IMR-90 (cell line): ENCODE results near the gene PTPRH. TPM values are rescaled to one million over a fixed set of nuclear protein-coding genes. Genes with fewer than 3 reads are reported as not detected.

Experiments
- ATAC-seq: fragments of 200-7000 bp; cut with Tn5 transposase; 2 replicates; pipeline ENCODE4 v1.9.1; 2020; ENCODE audit warnings: low read depth, mild to moderate bottlenecking, moderate library complexity
- BruUV-seq: library from RNA; stranded (reverse); fragments of 400-500 nt; replicated peaks from 2 replicates; lab custom pipeline; 2021; lab: Mats Ljungman, UMichigan
- CTCF ChIA-PET: fragments of 300-600 bp; formaldehyde crosslinking; extraction: SDS; loops from one replicate; lab custom pipeline; 2021; ENCODE audit warnings: antibody characterized with exemption; lab: Yijun Ruan, JAX
- POLR2A ChIA-PET: fragments of 300-600 bp; sonication (Branson Sonifier 250); formaldehyde crosslinking; loops from one replicate; lab custom pipeline; 2022; ENCODE audit warnings: antibody characterized with exemption; ENCODE audit not compliant: unreplicated experiment; lab: Charles Lee
- DNase-seq: peaks from one replicate; pipeline ENCODE4 v3.0.0; 2013
- H2AFZ ChIP-seq: replicated peaks from 2 replicates; pipeline ENCODE3; 2013; ENCODE audit warnings: low read length, mild to moderate bottlenecking; ENCODE audit not compliant: poor library complexity
- H2AK5ac ChIP-seq: 2 replicates; pipeline ENCODE4 v1.6.1; 2013; ENCODE audit warnings: low read depth, low read length, inconsistent platforms
- H2AK9ac ChIP-seq: replicated peaks from 2 replicates; pipeline ENCODE3; 2013; ENCODE audit warnings: mild to moderate bottlenecking, low read depth, low read length, moderate library complexity; ENCODE audit not compliant: poor library complexity
- H2BK120ac ChIP-seq: 2 replicates; pipeline ENCODE4 v1.6.1; 2013; ENCODE audit warnings: low read depth, low read length, inconsistent platforms
- H2BK15ac ChIP-seq: 3 replicates; pipeline ENCODE4 v1.6.1; 2013; ENCODE audit warnings: low read depth, low read length, inconsistent platforms
- H2BK20ac ChIP-seq: 2 replicates; pipeline ENCODE4 v1.6.1; 2013; ENCODE audit warnings: low read depth, mild to moderate bottlenecking, inconsistent platforms, low read length, moderate library complexity
- H2BK5ac ChIP-seq: 2 replicates; pipeline ENCODE4 v1.6.1; 2013; ENCODE audit warnings: mild to moderate bottlenecking, low read depth, low read length, inconsistent platforms; ENCODE audit not compliant: poor library complexity, severe bottlenecking
- H3K14ac ChIP-seq: replicated peaks from 2 replicates; pipeline ENCODE4 v1.6.1; 2013; ENCODE audit warnings: low read depth, low read length, inconsistent platforms
- H3K18ac ChIP-seq: 2 replicates; pipeline ENCODE4 v1.6.1; 2013; ENCODE audit warnings: low read depth, low read length, control low read depth
- H3K23ac ChIP-seq: 2 replicates; pipeline ENCODE4 v1.6.1; 2013; ENCODE audit warnings: low read depth, low read length, inconsistent platforms
- H3K27ac ChIP-seq: 2 replicates; pipeline ENCODE4 v1.5.1; 2013; ENCODE audit warnings: mild to moderate bottlenecking, control low read depth, low read length; ENCODE audit not compliant: insufficient read depth
- H3K27me3 ChIP-seq: 2 replicates; pipeline ENCODE4 v1.6.1; 2013; ENCODE audit warnings: low read length; ENCODE audit not compliant: control insufficient read depth, insufficient read depth
- H3K36me3 ChIP-seq: 2 replicates; pipeline ENCODE4 v1.6.1; 2013; ENCODE audit warnings: low read length, mixed read lengths; ENCODE audit not compliant: control insufficient read depth, insufficient read depth
- H3K4ac ChIP-seq: 2 replicates; pipeline ENCODE4 v1.6.1; 2013; ENCODE audit warnings: low read depth, low read length, inconsistent platforms
- H3K4me1 ChIP-seq: 2 replicates; pipeline ENCODE4 v1.6.1; 2013; ENCODE audit warnings: low read length, mixed read lengths; ENCODE audit not compliant: control insufficient read depth, insufficient read depth
- H3K4me2 ChIP-seq: 2 replicates; pipeline ENCODE4 v1.6.1; 2013; ENCODE audit warnings: low read depth, mild to moderate bottlenecking, control low read depth, low read length, moderate library complexity
- H3K4me3 ChIP-seq: 2 replicates; pipeline ENCODE4 v1.5.1; 2013; ENCODE audit warnings: low read depth, mild to moderate bottlenecking, control low read depth, low read length, moderate library complexity; ENCODE audit not compliant: insufficient read depth
- H3K56ac ChIP-seq: 2 replicates; pipeline ENCODE4 v1.6.1; 2013; ENCODE audit warnings: low read length, inconsistent platforms; ENCODE audit not compliant: insufficient read depth; ENCODE audit errors: extremely low read depth
- H3K79me1 ChIP-seq, 2 experiments: 2 replicates each; pipeline ENCODE4 v1.6.1; 2013; ENCODE audit warnings: low read length in 2 of 2, inconsistent platforms in 1 of 2, low read depth in 1 of 2
- H3K9ac ChIP-seq: 2 replicates; pipeline ENCODE4 v1.6.1; 2013; ENCODE audit warnings: low read depth, low read length, control low read depth
- H3K9me1 ChIP-seq: 2 replicates; pipeline ENCODE4 v1.6.1; 2013; ENCODE audit warnings: low read length, inconsistent platforms; ENCODE audit not compliant: insufficient read depth
- H3K9me3 ChIP-seq: 2 replicates; pipeline ENCODE4 v1.6.1; 2013; ENCODE audit warnings: low read length; ENCODE audit not compliant: control insufficient read depth, insufficient read depth
- H4K20me1 ChIP-seq: 2 replicates; pipeline ENCODE4 v1.6.1; 2013; ENCODE audit warnings: low read length, inconsistent platforms; ENCODE audit not compliant: insufficient read depth
- H4K5ac ChIP-seq: 2 replicates; pipeline ENCODE4 v1.6.1; 2013; ENCODE audit warnings: mild to moderate bottlenecking, low read depth, low read length, control low read depth
- H4K8ac ChIP-seq, 2 experiments: 2 replicates each; pipeline ENCODE4 v1.6.1; 2013; ENCODE audit warnings: low read depth in 2 of 2, low read length in 2 of 2, control low read depth in 1 of 2, inconsistent platforms in 1 of 2
- H4K91ac ChIP-seq: 2 replicates; pipeline ENCODE4 v1.6.1; 2013; ENCODE audit warnings: low read depth, low read length, inconsistent platforms; ENCODE audit not compliant: insufficient read depth
- BHLHE40 ChIP-seq: fragments of 150-350 bp; IDR thresholded peaks from 2 replicates; pipeline ENCODE4 v1.6.1; 2016; ENCODE audit warnings: mild to moderate bottlenecking, low read depth, low read length
- CEBPB ChIP-seq: IDR thresholded peaks from 2 replicates; pipeline ENCODE4 v1.6.1; 2012; ENCODE audit warnings: low read depth, low read length, improper control_type of control experiment
- FOS ChIP-seq: fragments of 150-350 bp; IDR thresholded peaks from 2 replicates; pipeline ENCODE4 v1.6.1; 2016; ENCODE audit warnings: low read depth, low read length
- MAFK ChIP-seq: IDR thresholded peaks from 2 replicates; pipeline ENCODE4 v1.6.1; 2012; ENCODE audit warnings: low read depth, low read length, improper control_type of control experiment
- MAZ ChIP-seq: IDR thresholded peaks from 2 replicates; pipeline ENCODE4 v1.6.1; 2012; ENCODE audit warnings: low read depth, mild to moderate bottlenecking, low read length, improper control_type of control experiment, moderate library complexity, borderline replicate concordance
- MXI1 ChIP-seq: IDR thresholded peaks from 2 replicates; pipeline ENCODE4 v1.6.1; 2012; ENCODE audit warnings: low read depth, mild to moderate bottlenecking, low read length, moderate library complexity, borderline replicate concordance
- NFE2L2 ChIP-seq: fragments of 150-350 bp; IDR thresholded peaks from 2 replicates; pipeline ENCODE4 v1.6.1; 2016; ENCODE audit warnings: low read depth, mild to moderate bottlenecking, low read length
- POLR2A ChIP-seq: IDR thresholded peaks from 2 replicates; pipeline ENCODE4 v1.6.1; 2012; ENCODE audit warnings: mild to moderate bottlenecking, low read depth, low read length
- RAD21 ChIP-seq: IDR thresholded peaks from 2 replicates; pipeline ENCODE4 v1.6.1; 2012; ENCODE audit warnings: low read length, improper control_type of control experiment
- RCOR1 ChIP-seq: IDR thresholded peaks from 2 replicates; pipeline ENCODE4 v1.6.1; 2012; ENCODE audit warnings: mild to moderate bottlenecking, low read length, improper control_type of control experiment; ENCODE audit not compliant: insufficient replicate concordance
- RFX5 ChIP-seq: IDR thresholded peaks from 2 replicates; pipeline ENCODE4 v1.8.0; 2012; ENCODE audit warnings: low read depth, mild to moderate bottlenecking, low read length, moderate library complexity
- SMC3 ChIP-seq: fragments of 150-350 bp; IDR thresholded peaks from 2 replicates; pipeline ENCODE4 v1.6.1; 2016; ENCODE audit warnings: low read depth, mild to moderate bottlenecking, antibody characterized with exemption, low read length, moderate library complexity
- WGBS, 2 experiments: methylation state at CpG; one replicate each; pipeline versions ENCODE4 v1.1.5 to v1.1.7; 2013; ENCODE audit warnings: missing lambda C conversion rate in 2 of 2; ENCODE audit not compliant: insufficient read length in 1 of 2; ENCODE audit errors: extremely low coverage in 2 of 2; 5-methylcytosine and 5-hydroxymethylcytosine counted together
- dilution Hi-C: fragments of 300-500 bp; cut with HindIII; formaldehyde crosslinking; loops from one replicate; pipeline ENCODE4 v1.14.3; 2018; ENCODE audit warnings: low sequenced_read_pairs; ENCODE audit not compliant: unreplicated experiment
- in situ Hi-C: fragments of 300-500 bp; cut with MboI; formaldehyde crosslinking; loops from 3 replicates; pipeline ENCODE4 v1.14.3; 2019; ENCODE audit warnings: low sequenced_read_pairs, inconsistent platforms, mixed read lengths
- intact Hi-C: fragments of 100-400 bp; cut with micrococcal nuclease; formaldehyde crosslinking; loops from 2 replicates; pipeline ENCODE4 v1.10.0; 2022
- polyA plus RNA-seq, 3 experiments: library from polyadenylated mRNA; depleted of rRNA; stranded (reverse); fragments of >200 nt; gene quantifications; 2 replicates each; pipeline ENCODE4 v1.2.3, GENCODE V29; 2012; ENCODE audit warnings: low replicate concordance in 1 of 3
- total RNA-seq: library from RNA; depleted of rRNA; stranded (reverse); fragments of >200 nt; gene quantifications from 2 replicates; pipeline ENCODE4 v1.2.3, GENCODE V29; 2012
- TF ChIP-seq, protein P1 (sequence below): fragments of 150-350 bp; IDR thresholded peaks from 2 replicates; pipeline ENCODE4 v1.6.1; 2016; ENCODE audit warnings: low read depth, mild to moderate bottlenecking, low read length, moderate library complexity, borderline replicate concordance
- TF ChIP-seq, protein P2 (sequence below): conservative IDR thresholded peaks from 2 replicates; pipeline ENCODE4 v1.5.1; 2012; ENCODE audit warnings: mild to moderate bottlenecking, low read depth, low read length, improper control_type of control experiment
- TF ChIP-seq, protein P3 (sequence below): fragments of 150-350 bp; IDR thresholded peaks from 2 replicates; pipeline ENCODE4 v1.6.1; 2017; ENCODE audit warnings: mild to moderate bottlenecking, antibody characterized with exemption, low read length, low read depth

PTPRH gene
- total and polyA plus RNA-seq, 2 of the 4 experiments (the other 2 are of a cell fraction), result 1.3 to 3.4 TPM

DNA sequence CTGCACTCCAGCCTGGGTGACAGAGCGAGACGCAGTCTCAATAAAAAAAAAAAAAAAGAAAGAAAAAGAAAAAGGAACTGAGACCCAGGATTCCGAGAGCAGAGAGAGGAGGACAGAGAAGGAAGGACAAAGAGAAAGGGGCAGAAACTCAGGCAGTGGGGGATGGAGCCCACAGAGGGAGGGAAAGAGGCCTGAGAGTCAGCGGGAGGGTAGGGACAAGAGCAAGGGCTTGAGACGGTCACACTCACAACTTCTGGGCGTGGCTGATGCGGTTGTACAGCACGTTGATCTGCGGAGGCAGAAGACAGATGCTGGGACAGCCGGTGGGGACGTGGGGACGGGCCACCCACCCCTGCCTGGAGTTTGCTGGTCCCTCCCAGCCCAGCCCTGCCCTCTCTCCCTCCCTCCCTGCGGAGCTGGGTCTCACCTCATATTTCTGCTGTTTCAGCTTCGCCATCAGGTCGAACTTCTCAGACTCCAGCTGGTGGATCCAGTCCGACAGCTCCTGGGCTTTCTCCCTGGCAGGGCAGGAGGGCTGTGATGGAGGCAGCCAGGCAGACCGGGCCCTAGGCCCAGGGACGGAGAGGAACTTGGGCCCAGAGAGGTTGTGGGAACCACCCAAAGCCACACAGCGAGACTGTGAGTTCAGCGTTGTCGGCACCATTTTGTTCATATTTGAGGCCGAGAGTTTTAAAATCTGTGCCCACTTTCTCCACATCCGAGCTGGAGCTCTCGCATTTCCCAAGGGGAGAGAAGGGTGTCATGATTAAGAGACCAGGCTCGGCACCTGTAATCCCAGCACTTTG, 75.5 kb downstream of the PTPRH start:
- H3K79me1 ChIP-seq, result no peaks in the 10 kb centered on the region
- no peak overlapping the region for H2BK15ac ChIP-seq
- 8% methylated on average over 6 of the region's 25 CpGs; no CpG with 5 or more reads in 1 of the 2 experiments for WGBS, 2 experiments
- no peak overlapping the region for H3K27ac ChIP-seq
- H4K20me1 ChIP-seq, result no peaks in the 10 kb centered on the region
- H2AFZ ChIP-seq, result peak overlapping the region; percentile 68
- no peaks in the 10 kb centered on the region for H3K36me3 ChIP-seq
- H3K4me1 ChIP-seq, result no peaks in the 10 kb centered on the region
- no peak overlapping the region for H2BK5ac ChIP-seq
- in situ Hi-C loops (no loop called here), dilution Hi-C loops (no loop called here), intact Hi-C loops (no loop called here)
- ChIA-PET POLR2A (no interaction called here), CTCF (no interaction called here)
- no peak overlapping the region for H3K4me3 ChIP-seq
- DNase-seq, result no peak
- H3K27me3 ChIP-seq, result peaks cover 32% of the 10 kb centered on the region
- H4K8ac ChIP-seq, result no peak overlapping the region
- no peaks in the 10 kb centered on the region for H3K9me3 ChIP-seq
- H3K14ac ChIP-seq, result no peak overlapping the region
- ATAC-seq, result no peak
- no peak overlapping the region for H4K91ac ChIP-seq
- H3K18ac ChIP-seq, result no peak overlapping the region
- H3K9me1 ChIP-seq, result no peaks in the 10 kb centered on the region
- peak overlapping the region; percentile 13 for H2AK9ac ChIP-seq
- H4K5ac ChIP-seq, result no peak overlapping the region
- BruUV-seq, result no TSS peak
- H3K4me2 ChIP-seq, result no peak overlapping the region
- no peak overlapping the region for H2BK20ac ChIP-seq
- H3K23ac ChIP-seq, result no peak overlapping the region; the same call in 1 of the 2 replicates
- H2BK120ac ChIP-seq, result no peak overlapping the region
- no peak overlapping the region for H3K56ac ChIP-seq
- H2AK5ac ChIP-seq, result no peak overlapping the region; the same call in 1 of the 2 replicates
- H3K4ac ChIP-seq, result no peak overlapping the region
- no peak overlapping the region for H3K9ac ChIP-seq
- TF ChIP-seq RAD21 (no peak), POLR2A (no peak), MXI1 (no peak), MAZ (no peak), NFE2L2 (no peak), RCOR1 (no peak), MAFK (no peak), SMC3 (no peak), FOS (no peak), RFX5 (no peak), BHLHE40 (no peak), CEBPB (no peak)
- TF ChIP-seq, protein P1, sequence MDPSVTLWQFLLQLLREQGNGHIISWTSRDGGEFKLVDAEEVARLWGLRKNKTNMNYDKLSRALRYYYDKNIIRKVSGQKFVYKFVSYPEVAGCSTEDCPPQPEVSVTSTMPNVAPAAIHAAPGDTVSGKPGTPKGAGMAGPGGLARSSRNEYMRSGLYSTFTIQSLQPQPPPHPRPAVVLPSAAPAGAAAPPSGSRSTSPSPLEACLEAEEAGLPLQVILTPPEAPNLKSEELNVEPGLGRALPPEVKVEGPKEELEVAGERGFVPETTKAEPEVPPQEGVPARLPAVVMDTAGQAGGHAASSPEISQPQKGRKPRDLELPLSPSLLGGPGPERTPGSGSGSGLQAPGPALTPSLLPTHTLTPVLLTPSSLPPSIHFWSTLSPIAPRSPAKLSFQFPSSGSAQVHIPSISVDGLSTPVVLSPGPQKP, result no peak
- TF ChIP-seq, protein P2, sequence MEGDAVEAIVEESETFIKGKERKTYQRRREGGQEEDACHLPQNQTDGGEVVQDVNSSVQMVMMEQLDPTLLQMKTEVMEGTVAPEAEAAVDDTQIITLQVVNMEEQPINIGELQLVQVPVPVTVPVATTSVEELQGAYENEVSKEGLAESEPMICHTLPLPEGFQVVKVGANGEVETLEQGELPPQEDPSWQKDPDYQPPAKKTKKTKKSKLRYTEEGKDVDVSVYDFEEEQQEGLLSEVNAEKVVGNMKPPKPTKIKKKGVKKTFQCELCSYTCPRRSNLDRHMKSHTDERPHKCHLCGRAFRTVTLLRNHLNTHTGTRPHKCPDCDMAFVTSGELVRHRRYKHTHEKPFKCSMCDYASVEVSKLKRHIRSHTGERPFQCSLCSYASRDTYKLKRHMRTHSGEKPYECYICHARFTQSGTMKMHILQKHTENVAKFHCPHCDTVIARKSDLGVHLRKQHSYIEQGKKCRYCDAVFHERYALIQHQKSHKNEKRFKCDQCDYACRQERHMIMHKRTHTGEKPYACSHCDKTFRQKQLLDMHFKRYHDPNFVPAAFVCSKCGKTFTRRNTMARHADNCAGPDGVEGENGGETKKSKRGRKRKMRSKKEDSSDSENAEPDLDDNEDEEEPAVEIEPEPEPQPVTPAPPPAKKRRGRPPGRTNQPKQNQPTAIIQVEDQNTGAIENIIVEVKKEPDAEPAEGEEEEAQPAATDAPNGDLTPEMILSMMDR, result no peak
- TF ChIP-seq, protein P3, sequence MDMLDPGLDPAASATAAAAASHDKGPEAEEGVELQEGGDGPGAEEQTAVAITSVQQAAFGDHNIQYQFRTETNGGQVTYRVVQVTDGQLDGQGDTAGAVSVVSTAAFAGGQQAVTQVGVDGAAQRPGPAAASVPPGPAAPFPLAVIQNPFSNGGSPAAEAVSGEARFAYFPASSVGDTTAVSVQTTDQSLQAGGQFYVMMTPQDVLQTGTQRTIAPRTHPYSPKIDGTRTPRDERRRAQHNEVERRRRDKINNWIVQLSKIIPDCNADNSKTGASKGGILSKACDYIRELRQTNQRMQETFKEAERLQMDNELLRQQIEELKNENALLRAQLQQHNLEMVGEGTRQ, result no peak
